Ishikawa (cell line): Measurements from ENCODE around the gene PDSS2.

ENCODE experiments used
- CEBPB ChIP-seq: IDR thresholded peaks from 2 replicates; pipeline ENCODE4 v1.6.1; 2012
- CREB1 ChIP-seq: IDR thresholded peaks from 2 replicates; pipeline ENCODE4 v1.6.1; 2012; ENCODE audit warnings: low read depth
- EGR1 ChIP-seq: IDR thresholded peaks from 2 replicates; pipeline ENCODE4 v1.6.1; 2012
- EP300 ChIP-seq: IDR thresholded peaks from 2 replicates; pipeline ENCODE4 v1.6.1; 2012; ENCODE audit warnings: borderline replicate concordance
- FOXM1 ChIP-seq: IDR thresholded peaks from 2 replicates; pipeline ENCODE4 v1.6.1; 2012; ENCODE audit warnings: low read depth, borderline replicate concordance
- MAX ChIP-seq: IDR thresholded peaks from 2 replicates; pipeline ENCODE4 v1.6.1; 2012
- NFIC ChIP-seq: IDR thresholded peaks from 2 replicates; pipeline ENCODE4 v1.6.1; 2012
- RAD21 ChIP-seq: IDR thresholded peaks from 2 replicates; pipeline ENCODE4 v1.6.1; 2012; ENCODE audit warnings: low read depth
- REST ChIP-seq: IDR thresholded peaks from 2 replicates; pipeline ENCODE4 v1.6.1; 2012; ENCODE audit warnings: low read depth, mild to moderate bottlenecking
- TAF1 ChIP-seq: IDR thresholded peaks from 2 replicates; pipeline ENCODE4 v1.6.1; 2012; ENCODE audit warnings: low read depth, mild to moderate bottlenecking
- TCF12 ChIP-seq: IDR thresholded peaks from 2 replicates; pipeline ENCODE4 v1.6.1; 2012; ENCODE audit warnings: low read depth
- TEAD4 ChIP-seq: IDR thresholded peaks from 2 replicates; pipeline ENCODE4 v1.6.1; 2012
- USF1 ChIP-seq: IDR thresholded peaks from 2 replicates; pipeline ENCODE4 v1.6.1; 2012
- YY1 ChIP-seq: IDR thresholded peaks from 2 replicates; pipeline ENCODE4 v1.6.1; 2012; ENCODE audit warnings: low read depth
- ZBTB7A ChIP-seq: IDR thresholded peaks from 2 replicates; pipeline ENCODE4 v1.6.1; 2012; ENCODE audit warnings: low read depth

PDSS2 gene

GRCh38 chr6:107402533-107402932 lies 56.8 kb downstream of the PDSS2 start:
- no peak for TF ChIP-seq YY1
- no peak for TF ChIP-seq EGR1
- TF ChIP-seq USF1: no peak
- TF ChIP-seq CREB1: no peak
- no peak for TF ChIP-seq NFIC
- TF ChIP-seq FOXM1: no peak
- TF ChIP-seq RAD21: no peak
- TF ChIP-seq CEBPB: no peak
- no peak for TF ChIP-seq EP300

- TF ChIP-seq TEAD4 (no peak), TAF1 (no peak), CEBPB (no peak), RAD21 (no peak), NFIC (no peak), FOXM1 (no peak), TCF12 (no peak), USF1 (no peak), MAX (no peak)
Observed at GRCh38 chr6:107401573-107401972, 57.8 kb downstream of the PDSS2 start.

GRCh38 chr6:107400616-107401147 lies 58.7 kb downstream of the PDSS2 start:
- TF ChIP-seq TEAD4 (no peak), NFIC (no peak), RAD21 (no peak), YY1 (no peak), MAX (no peak), USF1 (no peak), EGR1 (no peak), TCF12 (no peak), FOXM1 (no peak)

- TF ChIP-seq ZBTB7A (no peak), NFIC (no peak), TEAD4 (no peak), TCF12 (no peak), EGR1 (no peak), FOXM1 (no peak), MAX (no peak), CREB1 (no peak), YY1 (no peak), USF1 (no peak), TAF1 (no peak), REST (no peak), RAD21 (no peak), EP300 (no peak), CEBPB (no peak)
Observed at GRCh38 chr6:107399935-107400334, 59.4 kb downstream of the PDSS2 start.

- no peak for TF ChIP-seq REST
- TF ChIP-seq CREB1: no peak
- no peak for TF ChIP-seq YY1
- no peak for TF ChIP-seq TAF1
- no peak for TF ChIP-seq NFIC
- TF ChIP-seq TEAD4: no peak
- TF ChIP-seq EGR1: no peak
- TF ChIP-seq USF1: no peak
- TF ChIP-seq TCF12: no peak
- TF ChIP-seq MAX: no peak
Observed at GRCh38 chr6:107398001-107398400, 61.4 kb downstream of the PDSS2 start.
